ENCODE results near the gene FRMD8. TPM values are rescaled to one million over a fixed set of nuclear protein-coding genes. Genes with fewer than 3 reads are reported as not detected.

The FRMD8 gene
- total and polyA plus RNA-seq, 2 donors (not counting 3 experiments of a cell fraction or from before 2014, with no cell fraction given), result 36.4 to 53.9 TPM

DNA sequence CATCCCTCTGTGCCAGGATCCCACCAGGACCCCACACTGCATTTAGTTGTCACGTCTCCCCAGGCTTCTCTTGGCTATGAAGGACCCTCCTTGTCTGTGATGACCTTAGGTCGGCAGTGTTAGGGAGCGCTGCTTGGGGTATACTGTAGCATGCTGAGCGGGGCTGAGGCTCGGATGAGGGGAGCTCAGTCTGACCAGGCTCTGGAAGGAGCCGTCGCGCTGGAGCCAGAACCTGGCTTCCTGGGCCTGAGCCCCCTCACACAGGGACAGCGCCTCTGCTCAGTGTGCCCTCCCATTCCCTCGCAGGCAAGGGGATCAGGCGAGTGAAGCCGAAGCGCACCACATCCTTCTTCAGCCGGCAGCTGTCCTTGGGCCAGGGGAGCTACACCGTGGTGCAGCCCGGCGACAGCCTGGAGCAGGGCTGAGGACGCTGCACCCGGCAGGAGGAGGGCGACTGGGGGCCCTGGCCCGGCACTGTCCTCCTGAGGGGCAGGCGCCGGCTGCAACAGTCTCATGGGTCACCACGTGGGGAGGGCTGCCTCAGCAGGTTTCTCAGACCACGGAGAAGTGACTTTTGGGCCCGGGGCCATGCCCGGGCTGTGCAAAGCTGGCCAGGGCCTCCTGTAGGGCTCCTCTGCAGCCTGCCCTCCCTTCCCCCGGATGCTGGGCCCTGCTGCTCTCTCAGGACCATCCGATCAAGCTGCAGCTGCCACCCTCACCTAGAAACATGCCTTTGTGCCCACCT is 24.7 kb downstream of the FRMD8 start:
- no peak overlapping the region for H3K27ac ChIP-seq (ENCODE audit: insufficient read depth, low read depth, low read length)
- POLR2A ChIA-PET, result no interaction called here
- TF ChIP-seq JUN (IDR thresholded peaks at IDR 0.05; ENCODE audit: borderline replicate concordance, insufficient read depth, insufficient read length, low read depth) (no peak), POLR2A (IDR thresholded peaks at IDR 0.05; ENCODE audit: low read depth, low read length) (no peak), FOS (IDR thresholded peaks at IDR 0.05; ENCODE audit: borderline replicate concordance, insufficient read depth, low read length) (no peak), MYC (IDR thresholded peaks at IDR 0.05; ENCODE audit: low read depth, low read length) (no peak), EZH2 (IDR thresholded peaks at IDR 0.05; ENCODE audit: borderline replicate concordance, low read depth, low read length, severe bottlenecking) (no peak), GATA2 (IDR thresholded peaks at IDR 0.05; ENCODE audit: insufficient read depth, insufficient read length, low read depth, low read length) (no peak), POLR2AphosphoS5 (IDR thresholded peaks at IDR 0.05; ENCODE audit: insufficient read depth, low read depth, low read length) (no peak)
- TF ChIP-seq, protein P1, sequence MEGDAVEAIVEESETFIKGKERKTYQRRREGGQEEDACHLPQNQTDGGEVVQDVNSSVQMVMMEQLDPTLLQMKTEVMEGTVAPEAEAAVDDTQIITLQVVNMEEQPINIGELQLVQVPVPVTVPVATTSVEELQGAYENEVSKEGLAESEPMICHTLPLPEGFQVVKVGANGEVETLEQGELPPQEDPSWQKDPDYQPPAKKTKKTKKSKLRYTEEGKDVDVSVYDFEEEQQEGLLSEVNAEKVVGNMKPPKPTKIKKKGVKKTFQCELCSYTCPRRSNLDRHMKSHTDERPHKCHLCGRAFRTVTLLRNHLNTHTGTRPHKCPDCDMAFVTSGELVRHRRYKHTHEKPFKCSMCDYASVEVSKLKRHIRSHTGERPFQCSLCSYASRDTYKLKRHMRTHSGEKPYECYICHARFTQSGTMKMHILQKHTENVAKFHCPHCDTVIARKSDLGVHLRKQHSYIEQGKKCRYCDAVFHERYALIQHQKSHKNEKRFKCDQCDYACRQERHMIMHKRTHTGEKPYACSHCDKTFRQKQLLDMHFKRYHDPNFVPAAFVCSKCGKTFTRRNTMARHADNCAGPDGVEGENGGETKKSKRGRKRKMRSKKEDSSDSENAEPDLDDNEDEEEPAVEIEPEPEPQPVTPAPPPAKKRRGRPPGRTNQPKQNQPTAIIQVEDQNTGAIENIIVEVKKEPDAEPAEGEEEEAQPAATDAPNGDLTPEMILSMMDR (IDR thresholded peaks at IDR 0.05; ENCODE audit: extremely low read depth in 1 of 2, insufficient read depth in 1 of 2, low read depth in 1 of 2, low read length in 2 of 2), result no peak
- TF ChIP-seq, protein P2, sequence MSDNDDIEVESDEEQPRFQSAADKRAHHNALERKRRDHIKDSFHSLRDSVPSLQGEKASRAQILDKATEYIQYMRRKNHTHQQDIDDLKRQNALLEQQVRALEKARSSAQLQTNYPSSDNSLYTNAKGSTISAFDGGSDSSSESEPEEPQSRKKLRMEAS (IDR thresholded peaks at IDR 0.05; ENCODE audit: insufficient read depth, insufficient read length), result no peak
- peaks cover 6 to 31% of the 10 kb centered on the region in 2 experiments for H3K36me3 ChIP-seq (ENCODE audit: control insufficient read depth in 2 of 2, extremely low read depth in 1 of 2, insufficient read depth in 2 of 2, low read length in 2 of 2)
- no peaks in the 10 kb centered on the region for H3K9me1 ChIP-seq (replicated peaks; ENCODE audit: control insufficient read depth, extremely low read depth, insufficient read depth, low read length)
- peaks cover 2% of the 10 kb centered on the region for H3K4me1 ChIP-seq (ENCODE audit: control insufficient read depth, extremely low read depth, insufficient read depth, low read length)
- dilution Hi-C loops (cut with MboI; ENCODE audit: extremely low pct_ligation_motif_present, low sequenced_read_pairs), result no loop called here
- intact Hi-C loops (cut with micrococcal nuclease), result loop anchor here (10.0 kb wide), 1 partner anchor 46 kb away; no protein-coding TSS in a partner anchor
- CTCF ChIA-PET, result interaction anchor here (1.0 kb wide), 1 partner anchor 100 kb away, joined by 4 read pairs; no protein-coding TSS in a partner anchor
- no peaks in the 10 kb centered on the region for H3K79me2 ChIP-seq (ENCODE audit: control insufficient read depth, insufficient read depth, low read length)
- H3K9ac ChIP-seq (replicated peaks; ENCODE audit: extremely low read depth, insufficient read depth, low read length), result no peak overlapping the region
- no peak overlapping the region for H3K4me2 ChIP-seq (ENCODE audit: insufficient read depth, low read length)
- H2AFZ ChIP-seq (ENCODE audit: low read depth, low read length), result no peak overlapping the region
- no peak overlapping the region for H3K4me3 ChIP-seq (replicated peaks in 1 of 3; ENCODE audit: insufficient read depth in 1 of 3, low read depth in 1 of 3, low read length in 3 of 3)
- no peaks in the 10 kb centered on the region for H3K9me3 ChIP-seq (replicated peaks; ENCODE audit: control insufficient read depth, insufficient read depth, low read length)
- no peaks in the 10 kb centered on the region for H3K27me3 ChIP-seq (ENCODE audit: control insufficient read depth in 2 of 2, insufficient read depth in 2 of 2, low read length in 2 of 2)
- no peaks in the 10 kb centered on the region for H4K20me1 ChIP-seq (replicated peaks; ENCODE audit: control insufficient read depth, extremely low read depth, insufficient read depth, low read length)
- no TSS peak for BruUV-seq (replicated peaks)
- DNase-seq (ENCODE audit: low read depth, low spot score) (no peak), FAIRE-seq (no peak)
